Germinal center (tissue), 1 donor: ENCODE results near the gene TAF11.
"Not testable (repeated sequence)": the region's sequence is repeated elsewhere in the genome, so short reads cannot be mapped to it uniquely, and the experiment has no call there.

Source experiments
- DNase-seq: peaks from one replicate; pipeline ENCODE4 v3.0.0; 2012; ENCODE audit warnings: mixed read lengths, low spot score

Gene TAF11

DNA sequence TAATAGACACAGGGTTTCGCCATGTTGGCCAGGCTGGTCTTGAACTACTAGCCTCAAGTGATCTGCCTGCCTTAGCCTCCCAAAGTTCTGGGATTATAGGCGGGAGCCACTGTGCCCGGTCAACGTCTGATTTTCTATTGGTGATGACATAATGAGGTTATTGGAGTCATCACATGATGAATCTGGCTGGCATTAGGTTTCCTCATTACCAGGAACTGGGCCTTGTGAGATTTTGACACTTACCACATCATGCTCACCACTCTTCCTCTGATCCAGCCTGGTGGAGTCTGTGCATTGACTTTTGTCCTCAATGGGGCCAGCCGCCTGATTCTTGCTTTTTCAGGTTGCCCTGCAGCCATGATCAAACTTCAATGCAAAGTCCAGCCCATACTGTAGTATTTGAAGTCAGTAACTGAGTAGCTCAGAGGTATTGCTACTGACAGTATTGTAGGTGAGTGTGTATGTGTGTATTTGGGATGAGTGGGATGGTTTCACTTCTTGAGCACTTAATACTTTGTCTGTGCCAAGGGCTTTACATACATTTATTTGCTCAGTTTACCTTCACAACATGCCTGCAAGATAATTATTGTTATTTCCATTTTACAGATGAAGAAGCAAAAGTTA is 17.3 kb upstream of the TAF11 start:
- no peak for DNase-seq

DNA sequence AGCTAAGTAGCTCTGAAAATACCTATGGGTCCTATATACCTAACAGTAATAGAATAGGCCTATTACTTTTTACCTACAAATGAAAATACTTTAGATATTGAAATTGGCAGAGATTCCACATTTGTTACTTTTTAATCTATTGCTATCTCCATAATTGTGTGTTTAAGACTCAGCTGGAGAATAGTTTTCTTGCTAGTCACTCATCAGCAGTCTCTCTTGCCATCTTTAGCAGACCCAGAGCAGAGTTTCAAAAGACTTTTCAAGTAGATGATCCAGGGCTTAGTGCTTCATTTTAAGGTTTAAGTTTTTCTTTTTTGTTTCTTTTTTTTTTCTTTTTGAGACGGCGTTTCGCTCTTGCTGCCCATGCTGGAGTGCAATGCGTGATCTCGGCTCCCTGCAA is 14.1 kb upstream of the TAF11 start:
- DNase-seq, result no peak

DNA sequence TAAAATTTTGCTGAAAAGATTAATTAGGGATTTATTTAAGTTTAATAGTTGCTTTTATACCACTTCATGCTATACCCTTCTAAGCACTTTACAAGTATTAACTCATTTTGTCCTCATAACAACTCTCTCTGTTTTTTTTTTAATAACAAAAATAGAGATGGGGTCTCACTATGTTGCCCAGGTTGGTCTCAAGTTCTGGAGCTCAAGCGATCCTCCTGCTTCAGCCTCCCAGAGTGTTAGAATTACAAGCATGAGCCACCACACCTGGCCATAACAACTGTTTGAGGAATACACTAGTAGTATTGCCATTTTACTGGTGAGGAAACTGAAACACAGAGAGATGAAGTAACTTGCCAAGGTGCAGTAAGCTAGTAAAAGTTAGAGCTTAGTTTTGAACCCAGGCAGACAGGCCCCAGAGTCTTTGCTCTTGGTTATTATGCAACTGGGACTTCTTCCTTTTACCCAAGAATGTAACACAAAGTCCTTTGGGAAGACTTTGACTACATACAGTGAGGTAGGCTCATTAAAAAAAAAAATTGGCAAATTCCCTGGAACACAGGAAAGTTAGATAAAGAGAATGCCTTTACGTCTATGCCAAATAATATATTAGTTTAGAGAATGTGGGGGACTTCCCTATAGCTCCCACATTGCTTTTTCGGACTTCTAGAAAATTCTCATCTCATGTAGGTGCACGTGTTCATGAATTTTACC is 12.6 kb upstream of the TAF11 start:
- DNase-seq, result no peak

DNA sequence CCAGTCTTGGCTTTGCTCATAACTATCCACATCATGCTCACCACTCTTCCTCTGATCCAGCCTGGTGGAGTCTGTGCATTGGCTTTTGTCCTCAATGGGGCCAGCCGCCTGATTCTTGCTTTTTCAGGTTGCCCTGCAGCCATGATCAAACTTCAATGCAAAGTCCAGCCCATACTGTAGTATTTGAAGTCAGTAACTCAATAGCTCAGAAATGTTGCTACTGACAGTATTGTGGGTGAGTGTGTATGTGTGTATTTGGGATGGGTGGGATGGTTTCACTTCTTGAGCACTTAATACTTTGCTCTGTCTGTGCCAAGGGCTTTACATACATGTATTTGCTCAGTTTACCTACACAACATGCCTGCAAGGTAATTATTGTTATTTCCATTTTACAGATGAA is 11.9 kb upstream of the TAF11 start:
- DNase-seq, result not testable (repeated sequence)

DNA sequence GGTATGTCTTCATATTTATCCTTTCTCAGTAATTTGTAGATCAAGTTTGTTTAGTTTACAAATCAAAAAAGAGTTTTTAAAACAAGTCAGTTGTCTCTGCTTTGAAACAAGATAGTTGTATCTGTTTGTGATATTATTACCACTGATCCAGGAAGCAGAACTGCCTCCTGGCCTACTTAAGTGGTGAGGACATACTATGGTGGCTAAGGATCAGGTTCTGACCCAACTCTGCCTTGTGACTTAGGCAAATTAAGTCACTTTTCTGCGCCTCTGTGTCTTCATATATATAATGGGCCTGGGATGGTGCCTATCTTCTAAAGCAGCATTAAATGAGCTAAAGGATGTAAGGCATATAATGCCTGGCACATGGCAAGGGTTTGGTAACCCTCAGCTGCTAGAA is 9.9 kb upstream of the TAF11 start:
- DNase-seq, result no peak

DNA sequence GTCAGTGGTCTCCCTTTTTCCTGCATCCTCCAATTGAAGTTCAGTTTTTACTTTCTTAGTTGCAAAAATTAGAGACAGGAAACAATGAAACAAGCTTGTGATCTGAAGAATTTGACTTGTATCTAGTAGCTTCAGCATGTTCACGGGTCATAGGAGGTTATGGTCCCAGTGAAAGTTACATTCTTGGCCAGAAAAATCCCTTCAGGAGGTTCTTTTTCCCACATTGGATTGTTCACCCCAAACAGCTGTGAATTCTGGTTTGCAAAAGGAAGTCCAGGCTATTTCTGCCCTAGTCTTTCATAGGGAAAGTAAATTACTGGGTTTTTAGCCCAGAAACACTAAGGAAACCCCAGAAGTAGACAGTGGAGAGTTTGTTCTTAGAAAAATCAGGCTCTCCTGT is 9.3 kb upstream of the TAF11 start:
- no peak for DNase-seq

DNA sequence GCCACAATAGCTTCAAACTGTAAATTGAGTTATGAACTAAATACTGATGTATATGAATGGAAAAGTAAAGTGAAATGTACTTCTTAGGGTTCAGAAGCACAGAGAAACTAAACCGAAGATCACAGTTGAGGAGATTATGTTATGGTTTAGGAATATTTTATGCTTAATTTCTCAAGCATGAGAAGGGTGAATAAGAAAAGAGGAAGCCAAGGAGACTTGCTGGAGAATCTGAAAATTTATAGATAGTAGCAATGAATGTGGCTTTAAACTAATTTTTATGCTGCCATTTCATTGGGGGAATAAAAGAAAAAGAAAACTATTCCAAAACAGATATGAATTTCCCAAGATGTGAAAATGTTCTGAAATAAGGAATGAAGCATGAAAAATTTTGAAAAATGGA is 6.9 kb upstream of the TAF11 start:
- DNase-seq, result no peak

DNA sequence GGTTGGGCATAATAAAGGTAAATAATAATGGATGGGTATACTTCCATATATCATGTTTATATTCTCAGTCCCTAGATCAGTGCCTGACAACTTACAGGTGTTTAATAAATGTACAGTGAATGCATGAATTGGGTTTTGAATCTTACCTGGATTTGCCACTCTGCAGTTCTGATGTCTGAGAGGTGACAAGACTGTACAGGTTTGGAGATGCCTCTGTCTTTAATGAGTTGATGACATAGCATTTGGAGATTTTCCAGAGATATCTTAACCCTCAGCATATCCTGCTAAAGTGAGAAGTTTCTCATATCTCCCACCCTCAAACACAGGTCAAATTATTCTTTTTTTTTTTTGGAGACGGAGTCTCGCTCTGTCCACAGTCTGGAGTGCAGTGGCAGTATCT is 3.5 kb upstream of the TAF11 start:
- no peak for DNase-seq

DNA sequence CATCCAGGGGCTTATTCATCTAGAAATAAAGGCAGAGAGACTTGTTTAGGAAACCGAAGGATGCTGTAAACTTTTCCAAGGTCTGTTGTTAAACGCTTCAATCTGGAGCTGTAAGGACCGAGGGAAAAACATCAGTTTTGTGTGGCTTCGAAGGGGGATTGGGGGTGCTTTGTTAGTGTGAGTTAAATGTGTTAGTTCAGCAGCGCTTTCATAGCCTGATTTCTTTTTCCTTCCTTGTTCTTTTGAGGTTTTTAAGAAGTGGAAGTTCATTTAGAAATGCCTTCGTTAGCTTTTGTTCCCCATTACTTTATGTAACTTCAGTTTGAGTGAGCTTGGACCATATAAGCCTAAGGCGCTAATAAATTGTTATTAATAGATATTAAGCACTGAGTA is 2.7 kb upstream of the TAF11 start:
- DNase-seq, result no peak

DNA sequence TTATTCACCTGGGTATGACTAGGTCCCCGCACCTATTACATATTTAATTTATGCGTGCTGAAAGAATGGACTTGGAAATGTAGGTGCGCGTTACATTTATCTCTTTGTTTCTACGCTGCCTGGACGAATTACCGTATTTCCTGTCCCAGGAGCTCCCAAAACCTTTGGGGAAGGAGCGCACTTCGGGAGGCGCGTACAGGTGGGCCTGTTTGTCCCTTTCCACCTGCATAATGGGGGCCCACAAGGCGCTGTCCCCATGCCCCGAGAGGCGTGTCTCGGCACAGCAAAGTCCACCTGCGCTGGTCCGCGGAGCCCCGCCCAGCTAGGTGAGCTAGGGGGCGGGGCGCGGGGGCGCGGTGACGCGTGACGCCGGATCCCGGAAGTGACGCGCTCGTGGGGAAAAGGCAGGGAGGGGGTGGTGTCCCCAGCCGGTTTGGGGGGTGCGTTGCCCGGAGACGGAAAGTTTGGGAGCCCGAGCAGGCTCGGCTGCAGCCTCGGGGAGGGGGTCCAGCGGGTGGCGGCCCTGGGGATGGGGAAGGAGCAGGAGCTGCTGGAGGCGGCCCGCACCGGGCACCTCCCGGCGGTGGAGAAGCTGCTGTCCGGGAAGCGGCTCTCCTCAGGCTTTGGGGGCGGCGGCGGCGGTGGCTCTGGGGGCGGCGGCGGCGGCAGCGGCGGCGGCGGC is 1.2 kb upstream of the TAF11 start, which contains the start of gene ANKS1A:
Gene ANKS1A (plus strand): TSS at position 382 of the 682 bp plus-strand sequence. CDS start 148 bp downstream, at position 530.
- peak; percentile 92 for DNase-seq

DNA sequence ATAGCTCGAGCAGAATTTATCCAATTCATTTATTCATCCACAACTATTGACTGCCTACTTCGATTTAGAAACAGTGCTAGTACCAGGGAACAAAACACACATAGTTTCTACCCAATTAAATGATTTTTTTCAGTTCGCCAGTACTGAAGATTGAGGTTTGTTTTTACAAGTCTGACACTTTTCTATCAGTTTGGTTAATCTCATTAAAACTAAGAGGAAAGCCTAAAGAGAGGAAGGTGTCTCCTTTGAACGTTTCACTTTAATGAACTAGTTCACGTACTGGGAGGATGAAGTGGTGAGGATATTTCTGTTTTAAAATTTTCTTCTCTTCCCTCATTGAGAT is 643 bp upstream of the TAF11 start:
- peak; percentile 15 for DNase-seq

DNA sequence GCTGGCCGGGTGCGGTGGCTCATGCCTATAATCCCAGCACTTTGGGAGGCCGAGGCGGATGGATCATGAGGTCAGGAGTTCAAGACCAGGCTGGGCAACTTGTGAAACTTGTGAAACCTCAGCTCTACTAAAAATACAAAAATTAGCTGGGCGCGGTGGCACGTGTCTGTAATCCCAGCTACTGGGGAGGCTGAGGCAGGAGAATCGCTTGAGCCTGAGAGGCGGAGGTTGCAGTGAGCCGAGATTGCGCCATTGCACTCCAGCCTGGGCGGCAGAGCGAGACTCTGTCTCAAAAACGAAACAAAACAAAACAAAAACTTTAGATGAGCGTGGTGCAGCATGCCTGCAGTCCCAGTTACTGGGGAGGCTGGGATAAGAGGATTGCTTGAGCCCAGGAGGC is 2.0 kb downstream of the TAF11 start:
- not testable (repeated sequence) for DNase-seq

DNA sequence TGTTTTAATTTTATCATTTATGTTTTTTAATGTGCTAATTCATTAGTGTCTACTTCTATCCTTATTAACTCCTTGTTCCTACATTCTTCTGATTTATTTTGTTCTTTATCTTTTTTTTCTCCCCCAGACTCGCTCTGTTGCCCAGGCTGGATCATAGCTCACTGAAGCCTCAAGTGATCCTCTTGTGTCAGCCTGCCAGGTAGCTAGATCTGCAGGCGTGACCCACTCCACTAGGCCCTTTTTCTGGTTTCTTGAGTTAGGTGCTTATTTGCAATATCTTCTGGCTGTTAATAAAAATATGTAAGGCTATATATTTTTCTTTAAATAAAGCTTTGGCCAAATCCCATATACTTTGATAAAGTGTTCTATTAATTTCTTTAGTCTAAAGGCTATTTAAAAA is 2.8 kb downstream of the TAF11 start:
- no peak for DNase-seq

DNA sequence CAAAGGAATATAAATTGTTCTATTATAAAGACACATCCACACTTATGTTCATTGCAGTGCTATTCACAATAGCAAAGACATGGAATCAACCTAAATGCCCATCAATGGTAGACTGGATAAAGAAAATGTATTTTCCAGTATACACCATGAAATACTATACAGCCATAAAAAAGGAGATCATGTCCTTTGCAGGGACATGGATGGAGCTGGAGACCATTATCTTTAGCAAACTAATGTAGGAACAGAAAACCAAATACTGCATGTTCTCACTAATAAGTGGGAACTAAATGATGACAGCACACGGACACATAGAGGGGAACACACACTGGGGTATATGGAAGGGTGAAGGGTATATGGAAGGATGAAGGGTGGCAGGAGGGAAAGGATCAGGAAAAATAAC is 3.8 kb downstream of the TAF11 start:
- not testable (repeated sequence) for DNase-seq

DNA sequence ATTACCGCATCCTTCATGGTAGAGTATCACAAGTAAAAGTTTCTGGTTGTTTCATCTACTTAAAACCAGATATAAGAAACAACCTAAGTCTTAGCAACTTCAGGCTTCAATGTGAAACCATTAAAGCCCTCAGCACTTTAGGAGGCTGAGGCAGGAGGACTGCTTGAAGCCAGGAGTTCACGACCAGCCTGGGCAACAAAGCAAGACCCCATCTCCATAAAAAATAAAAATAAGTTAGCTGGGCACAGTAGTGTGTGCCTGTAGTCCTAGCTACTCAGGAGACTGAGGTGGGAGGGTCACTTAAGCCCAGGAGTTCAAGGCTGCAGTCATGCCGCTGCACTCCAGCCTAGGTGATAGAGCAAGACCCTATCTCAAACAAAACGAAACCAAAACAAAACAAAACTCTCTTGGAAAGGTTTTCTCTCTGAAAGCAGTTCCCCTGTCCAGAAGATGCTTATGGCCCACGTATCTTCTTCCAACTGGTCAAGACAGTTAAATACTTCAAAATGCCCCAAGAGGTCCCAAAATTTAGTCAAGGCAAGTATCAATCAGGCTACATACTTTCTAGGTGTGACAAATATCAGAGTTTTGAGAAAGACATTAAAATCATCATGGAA is 9.9 kb downstream of the TAF11 start:
- DNase-seq, result no peak

DNA sequence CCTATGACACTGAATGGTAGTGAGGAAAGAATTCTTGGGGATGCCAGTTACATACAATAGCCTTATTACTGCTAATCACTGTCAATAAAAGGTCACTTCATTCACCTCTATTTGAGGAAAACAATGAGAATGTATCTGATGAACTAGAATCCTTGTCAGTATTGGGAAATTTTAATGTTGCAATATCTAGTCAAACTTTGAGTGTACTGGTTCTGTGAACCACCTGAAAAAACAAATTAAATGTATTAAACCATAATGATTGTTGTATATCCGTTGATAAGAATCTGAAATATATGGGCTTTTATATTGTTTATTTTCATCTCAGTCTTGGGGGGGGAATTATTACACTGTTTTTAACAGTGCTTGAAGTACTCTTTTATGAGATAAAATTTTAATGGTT is 10.6 kb downstream of the TAF11 start:
- DNase-seq, result no peak

DNA sequence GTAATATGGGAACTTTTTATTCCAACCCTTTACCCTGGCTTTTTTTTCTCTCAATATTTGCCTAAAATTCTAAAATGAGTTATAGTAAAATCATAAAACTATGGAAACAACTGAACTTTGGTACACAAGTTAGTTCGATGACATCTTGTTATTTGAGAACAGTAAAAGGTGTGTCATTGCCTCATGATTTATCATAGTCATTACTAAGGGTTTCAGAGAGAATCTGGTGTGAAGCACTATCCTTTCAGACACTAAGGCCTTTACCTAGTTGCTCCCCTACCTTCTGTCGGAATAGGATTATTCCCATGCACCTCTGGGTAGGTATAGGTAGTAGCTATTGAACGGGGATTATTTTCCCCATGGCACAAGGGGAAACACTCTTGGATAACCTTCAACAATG is 11.4 kb downstream of the TAF11 start:
- DNase-seq, result no peak

DNA sequence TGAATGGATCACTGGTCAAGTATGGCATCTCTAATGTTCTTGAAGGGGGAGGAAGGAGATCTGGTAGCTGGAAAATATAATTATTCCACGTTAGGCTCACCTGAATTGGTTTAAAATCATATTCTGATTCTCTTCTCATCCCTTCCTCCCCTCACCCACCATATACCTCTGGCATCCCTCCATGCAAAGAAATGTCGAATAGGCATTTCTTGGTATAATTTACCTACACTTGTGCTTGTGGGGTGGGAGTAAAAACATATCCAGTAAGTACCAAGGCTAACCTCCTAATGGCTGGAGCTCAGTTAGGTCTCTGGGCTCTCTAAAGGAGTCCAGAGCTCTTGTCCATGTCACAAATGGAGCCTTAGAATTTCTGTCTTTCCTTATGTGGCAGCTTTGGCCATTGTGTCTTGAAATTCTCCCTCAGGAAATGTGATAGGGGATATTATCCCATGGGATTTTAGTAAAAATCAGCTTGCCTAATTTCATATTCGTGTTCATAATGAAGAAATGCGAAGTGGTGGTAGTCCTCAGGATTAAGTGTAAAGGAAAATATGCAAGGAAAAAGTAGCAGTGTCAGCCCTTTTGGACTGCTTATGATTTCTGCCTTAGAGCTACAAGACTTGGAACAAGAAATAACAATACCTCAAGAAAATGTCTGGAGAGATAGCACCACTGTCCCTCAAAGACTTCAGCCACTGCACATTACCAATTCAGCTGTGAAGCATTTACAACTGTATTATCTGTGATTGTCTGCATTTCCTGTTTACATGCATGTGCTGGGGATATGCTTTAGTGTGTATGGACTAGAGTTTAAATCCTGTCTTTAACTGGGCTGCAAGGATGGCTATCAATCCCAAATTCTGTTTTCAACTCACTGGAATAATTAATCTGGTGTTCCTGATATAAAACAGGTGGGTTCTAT is 12.3 kb downstream of the TAF11 start:
- no peak for DNase-seq

DNA sequence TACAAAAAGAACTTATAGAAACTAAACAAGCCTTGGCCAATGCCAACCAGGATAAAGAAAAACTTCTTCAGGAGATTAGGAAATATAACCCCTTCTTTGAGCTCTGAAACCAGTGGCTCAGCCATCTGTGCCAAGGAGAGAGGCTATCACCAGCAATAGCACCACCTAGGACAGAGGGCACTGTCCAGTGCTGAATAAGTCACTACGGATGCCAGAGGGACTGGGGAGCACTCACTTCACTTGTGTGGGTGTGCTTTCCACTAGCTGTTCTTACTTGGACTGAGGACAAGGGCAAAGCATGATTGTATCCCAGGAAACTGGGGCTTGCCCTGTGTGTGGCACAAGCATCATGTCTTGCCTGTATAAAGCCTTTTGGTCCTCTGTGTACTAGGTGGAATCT is 15.5 kb downstream of the TAF11 start:
- no peak for DNase-seq

DNA sequence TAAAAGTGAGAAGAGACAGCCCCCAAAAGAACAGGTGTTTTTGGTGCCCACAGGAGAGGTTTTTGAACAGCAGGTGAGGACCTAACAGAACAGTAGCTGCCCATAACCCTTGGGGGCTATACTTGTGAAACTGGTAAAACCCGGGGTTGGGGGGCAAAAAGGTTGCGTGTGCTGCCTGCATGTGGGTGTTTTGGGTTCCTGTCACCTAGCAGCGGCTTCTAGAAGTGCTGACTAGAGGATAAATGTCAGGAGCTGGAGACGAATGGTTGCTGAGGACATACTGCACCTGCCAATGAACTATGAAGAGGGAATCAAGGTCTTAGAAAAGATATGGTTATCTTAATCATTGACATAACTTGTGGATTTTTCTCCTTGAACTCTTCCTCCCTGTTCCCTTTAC is 16.0 kb downstream of the TAF11 start:
- DNase-seq, result no peak

DNA sequence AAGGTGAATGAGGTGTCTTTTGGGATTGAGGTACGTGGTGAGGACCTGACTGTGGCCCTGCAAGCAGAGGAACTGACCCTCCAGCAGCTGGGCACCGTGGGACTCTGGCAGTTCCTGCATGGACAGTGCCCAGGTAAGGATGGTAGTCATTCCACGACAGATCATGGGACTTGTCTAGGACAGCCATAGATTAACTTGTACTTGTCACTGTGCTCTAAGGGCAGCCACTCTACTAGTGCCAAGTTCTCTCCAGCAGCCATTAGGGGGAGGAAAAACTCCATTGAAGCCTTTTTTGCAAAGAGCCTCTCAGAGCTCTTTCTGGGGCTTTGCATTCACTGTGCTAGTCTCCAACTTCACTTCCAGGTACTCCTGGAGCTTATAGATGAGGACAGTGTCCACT is 20.4 kb downstream of the TAF11 start:
- no peak for DNase-seq

DNA sequence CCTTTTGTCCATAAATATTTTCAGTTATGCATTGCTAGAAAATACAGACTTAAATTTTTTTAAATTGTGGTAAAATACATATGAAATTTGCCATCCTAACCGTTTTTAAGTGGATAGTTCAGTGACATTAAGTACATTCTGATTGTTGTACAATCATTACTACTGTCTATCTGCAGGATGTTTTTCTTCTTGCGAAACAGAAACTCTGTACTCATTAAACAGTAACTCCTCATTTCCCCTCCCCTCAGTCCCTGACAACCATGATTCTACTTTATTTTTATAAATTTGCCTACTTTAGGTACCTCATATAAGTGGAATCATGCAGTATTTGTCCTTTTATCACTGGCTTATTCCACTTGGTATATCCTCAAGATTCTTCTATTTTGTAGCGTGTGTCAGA is 21.3 kb downstream of the TAF11 start:
- no peak for DNase-seq
